ENCODE results near the gene KIAA1586.
"Not testable (repeated sequence)": the region's sequence is repeated elsewhere in the genome, so short reads cannot be mapped to it uniquely, and the experiment has no call there.

KIAA1586 gene

GRCh38 chr6:57046332-57047256 lies at the start of gene KIAA1586:
KIAA1586 (plus strand) TSS chr6:57046693; CDS start chr6:57046756, 63 bp downstream.
- peak; percentile 64 for DNase-seq (ENCODE audit: low read depth, low spot score)

GRCh38 chr6:56999049-56999448 lies 47.4 kb upstream of the KIAA1586 start:
- DNase-seq (ENCODE audit: low read depth, low spot score) = no peak

- DNase-seq (ENCODE audit: low read depth, low spot score) = not testable (repeated sequence)
Measured at GRCh38 chr6:56999748-57000147, 46.7 kb upstream of the KIAA1586 start.

GRCh38 chr6:57002197-57002596 lies 44.3 kb upstream of the KIAA1586 start:
- DNase-seq (ENCODE audit: low read depth, low spot score) = no peak

GRCh38 chr6:57004292-57004691 lies 42.2 kb upstream of the KIAA1586 start:
- DNase-seq (ENCODE audit: low read depth, low spot score) = no peak

GRCh38 chr6:57006101-57006500 lies 40.4 kb upstream of the KIAA1586 start:
- DNase-seq (ENCODE audit: low read depth, low spot score) = no peak

- DNase-seq (ENCODE audit: low read depth, low spot score) = not testable (repeated sequence)
Measured at GRCh38 chr6:57008069-57008468, 38.4 kb upstream of the KIAA1586 start.

- no peak for DNase-seq (ENCODE audit: low read depth, low spot score)
Measured at GRCh38 chr6:57013521-57013926, 33.0 kb upstream of the KIAA1586 start.

GRCh38 chr6:57017069-57017468 lies 29.4 kb upstream of the KIAA1586 start:
- no peak for DNase-seq (ENCODE audit: low read depth, low spot score)

- no peak for DNase-seq (ENCODE audit: low read depth, low spot score)
Measured at GRCh38 chr6:57017841-57018240, 28.7 kb upstream of the KIAA1586 start.

- DNase-seq (ENCODE audit: low read depth, low spot score) = no peak
Measured at GRCh38 chr6:57019434-57019833, 27.1 kb upstream of the KIAA1586 start.

- no peak for DNase-seq (ENCODE audit: low read depth, low spot score)
Measured at GRCh38 chr6:57021086-57021720, 25.3 kb upstream of the KIAA1586 start.

- no peak for DNase-seq (ENCODE audit: low read depth, low spot score)
Measured at GRCh38 chr6:57024321-57024720, 22.2 kb upstream of the KIAA1586 start.

GRCh38 chr6:57024775-57025174 lies 21.7 kb upstream of the KIAA1586 start:
- no peak for DNase-seq (ENCODE audit: low read depth, low spot score)

- DNase-seq (ENCODE audit: low read depth, low spot score) = no peak
Measured at GRCh38 chr6:57026001-57026400, 20.5 kb upstream of the KIAA1586 start.

- DNase-seq (ENCODE audit: low read depth, low spot score) = no peak
Measured at GRCh38 chr6:57027301-57027700, 19.2 kb upstream of the KIAA1586 start.

GRCh38 chr6:57029213-57029612 lies 17.3 kb upstream of the KIAA1586 start:
- DNase-seq (ENCODE audit: low read depth, low spot score) = no peak

- no peak for DNase-seq (ENCODE audit: low read depth, low spot score)
Measured at GRCh38 chr6:57033228-57033627, 13.3 kb upstream of the KIAA1586 start.

- no peak for DNase-seq (ENCODE audit: low read depth, low spot score)
Measured at GRCh38 chr6:57035549-57035948, 10.9 kb upstream of the KIAA1586 start.

GRCh38 chr6:57038906-57039305 lies 7.6 kb upstream of the KIAA1586 start:
- DNase-seq (ENCODE audit: low read depth, low spot score) = no peak

- DNase-seq (ENCODE audit: low read depth, low spot score) = no peak
Measured at GRCh38 chr6:57040011-57040410, 6.5 kb upstream of the KIAA1586 start.

GRCh38 chr6:57044061-57044460 lies 2.4 kb upstream of the KIAA1586 start:
- DNase-seq (ENCODE audit: low read depth, low spot score) = not testable (repeated sequence)

- no peak for DNase-seq (ENCODE audit: low read depth, low spot score)
Measured at GRCh38 chr6:57044568-57044967, 1.9 kb upstream of the KIAA1586 start.
